Spleen (tissue), 11 donors: ENCODE results near the gene RND1. TPM values are rescaled to one million over a fixed set of nuclear protein-coding genes. Genes with fewer than 3 reads are reported as not detected.

Experiments
- DNase-seq: peaks from one replicate; pipeline ENCODE4 v3.0.0-alpha.2; 2020
- H3K27ac ChIP-seq, 8 donors: fragments of 200-600 bp; sonication (generic) in 7 of 8; 1 replicate in 4 of 8; 2 replicates in 4 of 8; pipeline versions ENCODE4 v1.5.0 to v1.8.0; 2016 to 2021; ENCODE audit warnings: inconsistent platforms in 4 of 8, mild to moderate bottlenecking in 4 of 8, moderate library complexity in 1 of 8
- H3K27me3 ChIP-seq, 7 donors: fragments of 200-600 bp; sonication (generic) in 6 of 7; replicated peaks in 1 of 7; 1 replicate in 4 of 7; 2 replicates in 3 of 7; pipeline versions ENCODE4 v1.5.0 to v1.8.0; 2016 to 2021; ENCODE audit warnings: inconsistent platforms in 3 of 7, mild to moderate bottlenecking in 1 of 7
- H3K36me3 ChIP-seq, 6 donors: fragments of 200-600 bp; sonication (generic) in 5 of 6; 1 replicate in 4 of 6; 2 replicates in 2 of 6; pipeline versions ENCODE4 v1.5.0 to v1.8.0; 2016 to 2021; ENCODE audit warnings: inconsistent platforms in 2 of 6
- H3K4me1 ChIP-seq, 6 donors: fragments of 200-600 bp; sonication (generic) in 5 of 6; 1 replicate in 3 of 6; 2 replicates in 3 of 6; pipeline versions ENCODE4 v1.5.0 to v1.8.0; 2016 to 2021; ENCODE audit warnings: inconsistent platforms in 3 of 6
- H3K4me3 ChIP-seq, 8 donors: fragments of 200-600 bp; sonication (generic) in 7 of 8; 1 replicate in 4 of 8; 2 replicates in 4 of 8; pipeline versions ENCODE4 v1.5.0 to v1.8.0; 2016 to 2021; ENCODE audit warnings: inconsistent platforms in 4 of 8, mild to moderate bottlenecking in 4 of 8, moderate library complexity in 2 of 8
- H3K9me3 ChIP-seq, 8 donors: fragments of 200-600 bp; sonication (generic) in 7 of 8; 1 replicate in 4 of 8; 2 replicates in 4 of 8; pipeline versions ENCODE4 v1.5.0 to v1.8.0; 2016 to 2021; ENCODE audit warnings: inconsistent platforms in 4 of 8
- CTCF ChIP-seq, 11 experiments: fragments of 200-600 bp in 7 of 11; fragments of 450-650 bp in 4 of 11; sonication (generic) in 4 of 11; IDR thresholded peaks in 8 of 11; conservative IDR thresholded peaks in 3 of 11; 1 replicate in 7 of 11; 2 replicates in 4 of 11; pipeline versions ENCODE4 v1.4.0 to v1.8.0; 2016 to 2021; ENCODE audit warnings: antibody characterized with exemption in 11 of 11, inconsistent platforms in 4 of 11, mild to moderate bottlenecking in 1 of 11
- POLR2A ChIP-seq, 3 donors: fragments of 450-650 bp; IDR thresholded peaks; one replicate each; pipeline ENCODE4 v1.5.1; 2017; ENCODE audit warnings: antibody characterized with exemption in 3 of 3, mild to moderate bottlenecking in 1 of 3
- POLR2AphosphoS5 ChIP-seq, 3 donors: sonication (generic); formaldehyde crosslinking; IDR thresholded peaks; one replicate each; pipeline ENCODE4 v1.5.1; 2017; ENCODE audit warnings: antibody characterized with exemption in 3 of 3
- WGBS, 5 donors: extraction: QIAGEN DNeasy Blood & Tissue Kit in 3 of 5; methylation state at CpG; one replicate each; pipeline versions ENCODE4 v1.1.5 to v1.1.7; 2013 to 2018; 5-methylcytosine and 5-hydroxymethylcytosine counted together
- intact Hi-C: fragments of 100-400 bp; cut with DNase I; formaldehyde crosslinking; loops from one replicate; pipeline ENCODE4 v1.15.0; 2023; ENCODE audit warnings: low total_unique reads
- polyA plus RNA-seq, 3 donors: library from polyadenylated mRNA; stranded (reverse); fragments of 200-250 nt; gene quantifications; one replicate each; pipeline ENCODE4 v1.2.1, GENCODE V29; 2013
- total RNA-seq, 7 donors: library from RNA; depleted of rRNA in 3 of 7; stranded (reverse); fragments of >200 nt in 3 of 7; fragmentation: NEBNext Ultra II Directional in 4 of 7; extraction: Animal tissue kit (Norgen Biotek cat#: 25700) in 4 of 7; gene quantifications; one replicate each; pipeline versions ENCODE4 v1.1.0 to v1.2.1, GENCODE V29; 2016 to 2021
- donor health status: healthy with polysubstance abuse.
- donor health status: DM: no; HTN: no; CAD: no; lungs with moderate emphysema.
- donor health status: DM: no; HTN: no; CAD: no.
- donor health status: Bipolar disorder and iron deficiency.
- donor health status: healthy.
- donor health status: DM: no; HTN: no; CAD: no.
- donor health status: DM: yes; HTN: yes; CAD: no.

Gene RND1
- total and polyA plus RNA-seq, 10 donors, result 0.65 to 3.0 (median 1.0) TPM

- TF ChIP-seq POLR2AphosphoS5 (IDR thresholded peaks at IDR 0.05) (peak in 1 of 3 donors; percentile 27), POLR2A (IDR thresholded peaks at IDR 0.05) (no peak)
- no peak for DNase-seq
- Histone ChIP-seq H3K27me3 (no peaks in the 10 kb centered on the region), H3K36me3 (peaks cover 13 to 100% (median 100%) of the 10 kb centered on the region in 6 donors), H3K4me3 (no peak overlapping the region), H3K9me3 (no peaks in the 10 kb centered on the region), H3K27ac (no peak overlapping the region), H3K4me1 (no peaks in the 10 kb centered on the region)
- intact Hi-C loops, result no loop called here
- WGBS, 5 donors, result 93 to 97% (median 95%) methylated on average over 10 to 12 of the region's 12 CpGs
These were observed 33.2 kb downstream of the RND1 start for GRCh38 chr12:48832321-48833060.

GRCh38 chr12:48831257-48831656, 34.4 kb downstream of the RND1 start:
- Histone ChIP-seq H3K27me3 (no peaks in the 10 kb centered on the region), H3K9me3 (no peaks in the 10 kb centered on the region), H3K36me3 (peaks cover 13 to 100% (median 88%) of the 10 kb centered on the region in 6 donors), H3K27ac (no peak overlapping the region), H3K4me3 (no peak overlapping the region), H3K4me1 (no peaks in the 10 kb centered on the region)
- no peak for DNase-seq
- intact Hi-C loops, result no loop called here
- TF ChIP-seq POLR2A (IDR thresholded peaks at IDR 0.05) (no peak), CTCF (IDR thresholded peaks at IDR 0.05 in 8 of 11, conservative IDR thresholded peaks at IDR 0.05 in 3 of 11) (no peak), POLR2AphosphoS5 (IDR thresholded peaks at IDR 0.05) (peak in 1 of 3 donors; percentile 7)
- WGBS, 5 donors, result 92 to 94% (median 92%) methylated on average over 6 of the region's 6 CpGs

GRCh38 chr12:48828841-48829575, 36.7 kb downstream of the RND1 start:
- Histone ChIP-seq H3K4me1 (no peaks in the 10 kb centered on the region), H3K27me3 (no peaks in the 10 kb centered on the region), H3K4me3 (no peak overlapping the region), H3K27ac (no peak overlapping the region), H3K9me3 (no peaks in the 10 kb centered on the region), H3K36me3 (peaks cover 9 to 82% (median 65%) of the 10 kb centered on the region in 6 donors)
- intact Hi-C loops, result no loop called here
- WGBS, 5 donors, result 90 to 95% (median 92%) methylated on average over 14 to 16 of the region's 16 CpGs
- no peak for DNase-seq
- peak in 1 of 3 donors; percentile 31 for TF ChIP-seq POLR2AphosphoS5 (IDR thresholded peaks at IDR 0.05)
- TF ChIP-seq CTCF (IDR thresholded peaks at IDR 0.05 in 8 of 11, conservative IDR thresholded peaks at IDR 0.05 in 3 of 11), result no peak

- intact Hi-C loops, result no loop called here
- H3K9me3 ChIP-seq, result no peaks in the 10 kb centered on the region
- H3K27me3 ChIP-seq, result no peaks in the 10 kb centered on the region
- DNase-seq, result no peak
- H3K4me1 ChIP-seq, result no peaks in the 10 kb centered on the region
- TF ChIP-seq CTCF (IDR thresholded peaks at IDR 0.05 in 8 of 11, conservative IDR thresholded peaks at IDR 0.05 in 3 of 11) (no peak), POLR2A (IDR thresholded peaks at IDR 0.05) (no peak), POLR2AphosphoS5 (IDR thresholded peaks at IDR 0.05) (no peak)
- H3K27ac ChIP-seq, result no peak overlapping the region
- WGBS, 5 donors, result 57 to 83% (median 72%) methylated on average over 2 of the region's 2 CpGs; no CpG with 5 or more reads in 1 of the 5 donors
- peaks cover 7 to 75% (median 58%) of the 10 kb centered on the region in 6 donors for H3K36me3 ChIP-seq
- no peak overlapping the region for H3K4me3 ChIP-seq
These were observed 37.4 kb downstream of the RND1 start for GRCh38 chr12:48828293-48828692.
